NB4 (cell line): ENCODE data around the gene LTF.
"Not testable (repeated sequence)": the region's sequence is repeated elsewhere in the genome, so short reads cannot be mapped to it uniquely, and the experiment has no call there.

ENCODE experiments used
- DNase-seq: peaks from one replicate; pipeline ENCODE4 v3.0.0; 2010; ENCODE audit warnings: low read depth
- H3K4me3 ChIP-seq: one replicate; pipeline ENCODE4 v1.5.1; 2011; ENCODE audit warnings: mild to moderate bottlenecking, low read depth, low read length, moderate library complexity
- MAX ChIP-seq: IDR thresholded peaks from 2 replicates; pipeline ENCODE4 v1.6.1; 2011; ENCODE audit warnings: low read depth, low read length
- MYC ChIP-seq: IDR thresholded peaks from 2 replicates; pipeline ENCODE4 v1.6.1; 2011; ENCODE audit warnings: low read depth, low read length
- POLR2A ChIP-seq: IDR thresholded peaks from 2 replicates; pipeline ENCODE4 v1.6.1; 2011; ENCODE audit warnings: mild to moderate bottlenecking; ENCODE audit not compliant: insufficient read length; ENCODE audit errors: extremely low read depth
- TF ChIP-seq, protein P1 (sequence below): IDR thresholded peaks from one replicate; pipeline ENCODE4 v1.5.1; 2012; ENCODE audit warnings: low read depth, low read length

The LTF gene

GRCh38 chr3:46497556-46498265 lies 33.0 kb upstream of the LTF start, which contains the start of gene RTP3:
RTP3 (plus strand) TSS chr3:46497976; CDS start chr3:46498063, 87 bp downstream.
- DNase-seq, result no peak
- H3K4me3 ChIP-seq, result no peak within 1 kb of the TSS
- TF ChIP-seq MYC, result no peak
- TF ChIP-seq POLR2A, result no peak
- TF ChIP-seq MAX, result no peak

DNA sequence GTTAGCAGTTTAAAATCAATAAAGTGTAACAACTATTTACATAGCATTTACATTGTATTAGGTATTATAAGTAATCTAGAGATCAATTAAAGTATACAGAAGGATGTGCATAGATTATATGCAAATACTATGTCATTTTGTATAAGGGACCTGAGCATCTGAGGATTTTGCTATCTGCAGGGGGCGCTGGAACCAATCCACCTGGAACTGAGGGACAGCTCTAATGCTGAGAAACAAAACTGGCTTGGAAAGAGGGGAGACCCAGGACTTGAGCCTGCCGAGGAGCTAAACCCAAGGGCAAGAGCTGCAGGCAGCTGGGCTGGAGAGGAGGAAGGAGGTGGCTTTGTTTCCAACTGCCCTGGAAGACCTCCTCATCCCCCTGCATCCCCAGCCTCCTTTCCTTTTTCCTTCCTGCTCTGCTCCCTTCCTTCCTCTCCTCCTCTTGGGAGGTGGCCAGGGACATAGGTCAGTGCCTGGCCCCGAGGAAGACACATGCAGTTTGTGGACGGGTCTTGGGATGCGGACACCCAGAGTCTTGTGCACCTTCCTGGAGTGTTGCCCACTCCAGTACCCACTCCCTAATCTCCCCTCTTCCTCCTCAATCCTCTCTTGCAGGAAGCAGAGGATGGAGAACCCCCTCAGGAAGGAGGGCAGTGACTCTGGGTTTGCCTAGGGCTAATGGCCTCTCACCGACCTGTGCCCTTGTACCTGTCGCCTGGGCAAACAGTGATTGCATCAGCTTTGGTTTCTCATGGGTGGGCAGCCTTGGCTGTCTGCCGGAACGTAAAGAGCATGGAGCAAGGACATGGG lies 32.2 kb upstream of the LTF start:
- TF ChIP-seq MAX (no peak), POLR2A (no peak), MYC (no peak)
- TF ChIP-seq, protein P1, sequence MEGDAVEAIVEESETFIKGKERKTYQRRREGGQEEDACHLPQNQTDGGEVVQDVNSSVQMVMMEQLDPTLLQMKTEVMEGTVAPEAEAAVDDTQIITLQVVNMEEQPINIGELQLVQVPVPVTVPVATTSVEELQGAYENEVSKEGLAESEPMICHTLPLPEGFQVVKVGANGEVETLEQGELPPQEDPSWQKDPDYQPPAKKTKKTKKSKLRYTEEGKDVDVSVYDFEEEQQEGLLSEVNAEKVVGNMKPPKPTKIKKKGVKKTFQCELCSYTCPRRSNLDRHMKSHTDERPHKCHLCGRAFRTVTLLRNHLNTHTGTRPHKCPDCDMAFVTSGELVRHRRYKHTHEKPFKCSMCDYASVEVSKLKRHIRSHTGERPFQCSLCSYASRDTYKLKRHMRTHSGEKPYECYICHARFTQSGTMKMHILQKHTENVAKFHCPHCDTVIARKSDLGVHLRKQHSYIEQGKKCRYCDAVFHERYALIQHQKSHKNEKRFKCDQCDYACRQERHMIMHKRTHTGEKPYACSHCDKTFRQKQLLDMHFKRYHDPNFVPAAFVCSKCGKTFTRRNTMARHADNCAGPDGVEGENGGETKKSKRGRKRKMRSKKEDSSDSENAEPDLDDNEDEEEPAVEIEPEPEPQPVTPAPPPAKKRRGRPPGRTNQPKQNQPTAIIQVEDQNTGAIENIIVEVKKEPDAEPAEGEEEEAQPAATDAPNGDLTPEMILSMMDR, result peak; percentile 37
- no peak overlapping the region for H3K4me3 ChIP-seq
- peak; percentile 62 for DNase-seq

- no peak for TF ChIP-seq MYC
- no peak for TF ChIP-seq POLR2A
- TF ChIP-seq, protein P1, result no peak
- TF ChIP-seq MAX, result no peak
- DNase-seq, result peak; percentile 70
Observed at GRCh38 chr3:46495901-46496456, 31.3 kb upstream of the LTF start.

GRCh38 chr3:46494491-46494890 lies 29.8 kb upstream of the LTF start:
- not testable (repeated sequence) for DNase-seq

More at GRCh38 chr3:46495901-46496456, 31.3 kb upstream of the LTF start:
- H3K4me3 ChIP-seq, result no peak overlapping the region

DNA sequence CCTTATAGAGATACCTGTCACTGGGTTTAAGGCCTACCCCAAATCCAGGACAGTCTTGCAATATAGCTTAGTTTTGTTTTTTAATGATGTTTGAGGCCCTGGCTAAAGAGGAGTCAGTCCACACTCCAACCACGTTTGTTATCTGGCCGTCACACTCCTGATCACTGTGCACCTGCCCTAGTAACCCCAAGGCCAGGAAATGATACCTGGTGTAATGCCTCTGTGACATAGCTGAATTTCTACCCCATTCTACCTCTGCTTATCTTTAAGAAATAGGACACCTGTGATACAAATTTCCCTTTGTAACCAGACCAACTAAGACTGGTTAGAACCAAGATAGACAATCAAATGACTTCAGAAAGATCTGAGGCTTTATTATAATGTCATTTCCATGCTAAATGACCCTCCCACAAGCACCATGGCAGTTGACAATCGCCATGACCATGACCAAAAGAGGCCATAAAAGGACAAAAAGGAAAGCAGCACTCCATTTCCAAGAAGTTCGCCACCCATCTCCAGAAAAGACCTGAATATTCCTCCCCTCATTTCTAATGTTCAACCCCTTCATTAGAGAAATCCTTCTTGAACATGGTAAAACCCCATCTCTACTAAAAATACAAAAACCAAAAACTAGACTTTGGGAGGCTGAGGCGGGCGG lies 28.3 kb upstream of the LTF start:
- no peak for DNase-seq
- TF ChIP-seq, protein P1, result no peak
- TF ChIP-seq MYC (no peak), MAX (no peak), POLR2A (no peak)

More at GRCh38 chr3:46494491-46494890, 29.8 kb upstream of the LTF start:
- not testable (repeated sequence) for H3K4me3 ChIP-seq

GRCh38 chr3:46491089-46492070 lies 26.7 kb upstream of the LTF start:
- TF ChIP-seq MYC (no peak), POLR2A (no peak), MAX (no peak)
- TF ChIP-seq, protein P1, result no peak
- peak; percentile 86 for DNase-seq
- peak overlapping the region; percentile 26 for H3K4me3 ChIP-seq

More for the DNA sequence above, 28.3 kb upstream of the LTF start:
- no peak overlapping the region for H3K4me3 ChIP-seq
